ENCODE data around the gene CDYL.
"Not testable (repeated sequence)": the region's sequence is repeated elsewhere in the genome, so short reads cannot be mapped to it uniquely, and the experiment has no call there.

CDYL gene

GRCh38 chr6:4817551-4817950, 41.3 kb downstream of the CDYL start:
- TF ChIP-seq CTCF (IDR thresholded peaks at IDR 0.05; ENCODE audit: borderline replicate concordance, insufficient read depth, low read depth, low read length) = no peak
- no peak overlapping the region for H3K4me3 ChIP-seq (ENCODE audit: low read depth, low read length)

GRCh38 chr6:4818272-4818938, 42.2 kb downstream of the CDYL start:
- no peak for TF ChIP-seq CTCF (IDR thresholded peaks at IDR 0.05; ENCODE audit: borderline replicate concordance, insufficient read depth, low read depth, low read length)
- no peak overlapping the region for H3K4me3 ChIP-seq (ENCODE audit: low read depth, low read length)

GRCh38 chr6:4819706-4820283, 43.6 kb downstream of the CDYL start:
- H3K4me3 ChIP-seq (ENCODE audit: low read depth, low read length) = no peak overlapping the region
- TF ChIP-seq CTCF (IDR thresholded peaks at IDR 0.05; ENCODE audit: borderline replicate concordance, insufficient read depth, low read depth, low read length) = no peak

GRCh38 chr6:4820704-4821276, 44.6 kb downstream of the CDYL start:
- H3K4me3 ChIP-seq (ENCODE audit: low read depth, low read length) = no peak overlapping the region
- no peak for TF ChIP-seq CTCF (IDR thresholded peaks at IDR 0.05; ENCODE audit: borderline replicate concordance, insufficient read depth, low read depth, low read length)

GRCh38 chr6:4822476-4822875, 46.3 kb downstream of the CDYL start:
- no peak for TF ChIP-seq CTCF (IDR thresholded peaks at IDR 0.05; ENCODE audit: borderline replicate concordance, insufficient read depth, low read depth, low read length)

GRCh38 chr6:4828187-4828698, 52.0 kb downstream of the CDYL start:
- no peak for TF ChIP-seq CTCF (IDR thresholded peaks at IDR 0.05; ENCODE audit: borderline replicate concordance, insufficient read depth, low read depth, low read length)

More at GRCh38 chr6:4822476-4822875, 46.3 kb downstream of the CDYL start:
- no peak overlapping the region for H3K4me3 ChIP-seq (ENCODE audit: low read depth, low read length)

GRCh38 chr6:4829089-4829488, 52.9 kb downstream of the CDYL start:
- TF ChIP-seq CTCF (IDR thresholded peaks at IDR 0.05; ENCODE audit: borderline replicate concordance, insufficient read depth, low read depth, low read length) = no peak
- no peak overlapping the region for H3K4me3 ChIP-seq (ENCODE audit: low read depth, low read length)

More at GRCh38 chr6:4828187-4828698, 52.0 kb downstream of the CDYL start:
- H3K4me3 ChIP-seq (ENCODE audit: low read depth, low read length) = no peak overlapping the region

GRCh38 chr6:4835540-4835939, 59.3 kb downstream of the CDYL start:
- H3K4me3 ChIP-seq (ENCODE audit: low read depth, low read length) = not testable (repeated sequence)
